ENCODE measurements around the gene ADRA2C. TPM values are rescaled to one million over a fixed set of nuclear protein-coding genes. Genes with fewer than 3 reads are reported as not detected.

Gene ADRA2C
- polyA plus RNA-seq, 1 of the 3 experiments (the other 2 are of a cell fraction) = 0.15 TPM

DNA sequence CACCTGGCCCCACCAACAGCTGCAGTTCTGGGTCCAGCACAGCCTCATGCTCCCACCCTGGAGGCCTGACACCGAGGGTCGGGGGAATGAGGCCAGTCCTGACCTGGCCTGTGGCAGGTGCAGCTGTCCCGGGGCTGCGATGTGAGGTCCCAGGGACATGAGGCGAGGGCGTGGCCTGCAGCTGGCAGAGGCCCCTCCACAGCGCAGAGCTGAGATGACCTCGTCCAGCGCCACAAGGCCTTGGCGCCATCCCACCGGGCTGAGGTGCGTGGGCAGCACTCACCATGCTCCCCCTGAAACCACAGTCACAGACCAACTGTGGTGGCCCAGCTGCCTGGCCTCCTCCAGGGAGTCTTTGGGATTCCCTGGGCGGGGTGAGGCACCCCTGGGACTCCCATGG lies 26.6 kb upstream of the ADRA2C start:
- Histone ChIP-seq H3K9me3 (no peaks in the 10 kb centered on the region), H3K27ac (ENCODE audit: low read depth in 2 of 2, low read length in 1 of 2) (no peak overlapping the region; a peak in 1 of 4 replicates), H3K36me3 (replicated peaks in 1 of 2; ENCODE audit: control insufficient read depth in 1 of 2, insufficient read depth in 2 of 2, low read length in 1 of 2) (no peaks in the 10 kb centered on the region), H3K4me2 (no peak overlapping the region), H4K20me1 (ENCODE audit: insufficient read depth) (no peaks in the 10 kb centered on the region), H3K27me3 (ENCODE audit: insufficient read depth) (no peaks in the 10 kb centered on the region), H3K9ac (no peak overlapping the region), H3K79me2 (ENCODE audit: insufficient read depth) (no peaks in the 10 kb centered on the region), H3K4me1 (ENCODE audit: control insufficient read depth in 1 of 2, insufficient read depth in 2 of 2, low read depth in 1 of 2, low read length in 1 of 2) (peaks cover 0 to 12% of the 10 kb centered on the region in 2 experiments; a peak in 1 of 4 replicates), H3K4me3 (ENCODE audit: low read depth in 2 of 2, low read length in 1 of 2) (no peak overlapping the region), H2AFZ (ENCODE audit: low read depth) (no peak overlapping the region), H3F3A (replicated peaks; ENCODE audit: insufficient read depth) (no peaks in the 10 kb centered on the region), H3K9me2 (no peaks in the 10 kb centered on the region)
- WGBS (ENCODE audit: low lambda C conversion rate) = 44% methylated on average over 3 of the region's 13 CpGs
- TF ChIP-seq NFIC (IDR thresholded peaks at IDR 0.05; ENCODE audit: borderline replicate concordance) = no peak
- TF ChIP-seq TEAD4 (IDR thresholded peaks at IDR 0.05; ENCODE audit: borderline replicate concordance, insufficient read depth) = no peak
- no peak for TF ChIP-seq ELF1 (IDR thresholded peaks at IDR 0.05)
- TF ChIP-seq RXRA (IDR thresholded peaks at IDR 0.05; ENCODE audit: borderline replicate concordance, low read depth) = no peak
- TF ChIP-seq RAD21 (IDR thresholded peaks at IDR 0.05; ENCODE audit: low read length) = no peak
- TF ChIP-seq, protein P1, sequence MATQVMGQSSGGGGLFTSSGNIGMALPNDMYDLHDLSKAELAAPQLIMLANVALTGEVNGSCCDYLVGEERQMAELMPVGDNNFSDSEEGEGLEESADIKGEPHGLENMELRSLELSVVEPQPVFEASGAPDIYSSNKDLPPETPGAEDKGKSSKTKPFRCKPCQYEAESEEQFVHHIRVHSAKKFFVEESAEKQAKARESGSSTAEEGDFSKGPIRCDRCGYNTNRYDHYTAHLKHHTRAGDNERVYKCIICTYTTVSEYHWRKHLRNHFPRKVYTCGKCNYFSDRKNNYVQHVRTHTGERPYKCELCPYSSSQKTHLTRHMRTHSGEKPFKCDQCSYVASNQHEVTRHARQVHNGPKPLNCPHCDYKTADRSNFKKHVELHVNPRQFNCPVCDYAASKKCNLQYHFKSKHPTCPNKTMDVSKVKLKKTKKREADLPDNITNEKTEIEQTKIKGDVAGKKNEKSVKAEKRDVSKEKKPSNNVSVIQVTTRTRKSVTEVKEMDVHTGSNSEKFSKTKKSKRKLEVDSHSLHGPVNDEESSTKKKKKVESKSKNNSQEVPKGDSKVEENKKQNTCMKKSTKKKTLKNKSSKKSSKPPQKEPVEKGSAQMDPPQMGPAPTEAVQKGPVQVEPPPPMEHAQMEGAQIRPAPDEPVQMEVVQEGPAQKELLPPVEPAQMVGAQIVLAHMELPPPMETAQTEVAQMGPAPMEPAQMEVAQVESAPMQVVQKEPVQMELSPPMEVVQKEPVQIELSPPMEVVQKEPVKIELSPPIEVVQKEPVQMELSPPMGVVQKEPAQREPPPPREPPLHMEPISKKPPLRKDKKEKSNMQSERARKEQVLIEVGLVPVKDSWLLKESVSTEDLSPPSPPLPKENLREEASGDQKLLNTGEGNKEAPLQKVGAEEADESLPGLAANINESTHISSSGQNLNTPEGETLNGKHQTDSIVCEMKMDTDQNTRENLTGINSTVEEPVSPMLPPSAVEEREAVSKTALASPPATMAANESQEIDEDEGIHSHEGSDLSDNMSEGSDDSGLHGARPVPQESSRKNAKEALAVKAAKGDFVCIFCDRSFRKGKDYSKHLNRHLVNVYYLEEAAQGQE (IDR thresholded peaks at IDR 0.05; ENCODE audit: low read depth, low read length) = no peak
- no peak for TF ChIP-seq FOXJ3 (CRISPR knock-in tag; IDR thresholded peaks at IDR 0.05)
- TF ChIP-seq, protein P2, sequence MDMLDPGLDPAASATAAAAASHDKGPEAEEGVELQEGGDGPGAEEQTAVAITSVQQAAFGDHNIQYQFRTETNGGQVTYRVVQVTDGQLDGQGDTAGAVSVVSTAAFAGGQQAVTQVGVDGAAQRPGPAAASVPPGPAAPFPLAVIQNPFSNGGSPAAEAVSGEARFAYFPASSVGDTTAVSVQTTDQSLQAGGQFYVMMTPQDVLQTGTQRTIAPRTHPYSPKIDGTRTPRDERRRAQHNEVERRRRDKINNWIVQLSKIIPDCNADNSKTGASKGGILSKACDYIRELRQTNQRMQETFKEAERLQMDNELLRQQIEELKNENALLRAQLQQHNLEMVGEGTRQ (IDR thresholded peaks at IDR 0.05; ENCODE audit: borderline replicate concordance, low read depth, low read length) = no peak
- TF ChIP-seq FOXM1 (IDR thresholded peaks at IDR 0.05; ENCODE audit: low read depth) = no peak
- TF ChIP-seq EP300 (IDR thresholded peaks at IDR 0.05; ENCODE audit: borderline replicate concordance in 1 of 2, low read depth in 1 of 2, low read length in 1 of 2) = no peak
- TF ChIP-seq RFX5 (IDR thresholded peaks at IDR 0.05; ENCODE audit: low read length) = no peak
- TF ChIP-seq, protein P3, sequence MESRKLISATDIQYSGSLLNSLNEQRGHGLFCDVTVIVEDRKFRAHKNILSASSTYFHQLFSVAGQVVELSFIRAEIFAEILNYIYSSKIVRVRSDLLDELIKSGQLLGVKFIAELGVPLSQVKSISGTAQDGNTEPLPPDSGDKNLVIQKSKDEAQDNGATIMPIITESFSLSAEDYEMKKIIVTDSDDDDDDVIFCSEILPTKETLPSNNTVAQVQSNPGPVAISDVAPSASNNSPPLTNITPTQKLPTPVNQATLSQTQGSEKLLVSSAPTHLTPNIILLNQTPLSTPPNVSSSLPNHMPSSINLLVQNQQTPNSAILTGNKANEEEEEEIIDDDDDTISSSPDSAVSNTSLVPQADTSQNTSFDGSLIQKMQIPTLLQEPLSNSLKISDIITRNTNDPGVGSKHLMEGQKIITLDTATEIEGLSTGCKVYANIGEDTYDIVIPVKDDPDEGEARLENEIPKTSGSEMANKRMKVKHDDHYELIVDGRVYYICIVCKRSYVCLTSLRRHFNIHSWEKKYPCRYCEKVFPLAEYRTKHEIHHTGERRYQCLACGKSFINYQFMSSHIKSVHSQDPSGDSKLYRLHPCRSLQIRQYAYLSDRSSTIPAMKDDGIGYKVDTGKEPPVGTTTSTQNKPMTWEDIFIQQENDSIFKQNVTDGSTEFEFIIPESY (IDR thresholded peaks at IDR 0.05; ENCODE audit: borderline replicate concordance, low read depth) = no peak
- TF ChIP-seq RCOR1 (IDR thresholded peaks at IDR 0.05; ENCODE audit: low read length) = no peak
- no peak for TF ChIP-seq CHD2 (IDR thresholded peaks at IDR 0.05; ENCODE audit: low read length, partially characterized antibody)
- TF ChIP-seq, protein P4, sequence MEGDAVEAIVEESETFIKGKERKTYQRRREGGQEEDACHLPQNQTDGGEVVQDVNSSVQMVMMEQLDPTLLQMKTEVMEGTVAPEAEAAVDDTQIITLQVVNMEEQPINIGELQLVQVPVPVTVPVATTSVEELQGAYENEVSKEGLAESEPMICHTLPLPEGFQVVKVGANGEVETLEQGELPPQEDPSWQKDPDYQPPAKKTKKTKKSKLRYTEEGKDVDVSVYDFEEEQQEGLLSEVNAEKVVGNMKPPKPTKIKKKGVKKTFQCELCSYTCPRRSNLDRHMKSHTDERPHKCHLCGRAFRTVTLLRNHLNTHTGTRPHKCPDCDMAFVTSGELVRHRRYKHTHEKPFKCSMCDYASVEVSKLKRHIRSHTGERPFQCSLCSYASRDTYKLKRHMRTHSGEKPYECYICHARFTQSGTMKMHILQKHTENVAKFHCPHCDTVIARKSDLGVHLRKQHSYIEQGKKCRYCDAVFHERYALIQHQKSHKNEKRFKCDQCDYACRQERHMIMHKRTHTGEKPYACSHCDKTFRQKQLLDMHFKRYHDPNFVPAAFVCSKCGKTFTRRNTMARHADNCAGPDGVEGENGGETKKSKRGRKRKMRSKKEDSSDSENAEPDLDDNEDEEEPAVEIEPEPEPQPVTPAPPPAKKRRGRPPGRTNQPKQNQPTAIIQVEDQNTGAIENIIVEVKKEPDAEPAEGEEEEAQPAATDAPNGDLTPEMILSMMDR (IDR thresholded peaks at IDR 0.05) = no peak
- POLR2A ChIA-PET = no interaction called here
- CTCF ChIA-PET = interaction anchor here (0.9 kb wide), 1 partner anchor 23 kb away, joined by 3 read pairs; no protein-coding TSS in a partner anchor
- DNase-seq = no peak
